RWPE1 (cell line): ENCODE results near the gene LIPH.

ENCODE experiments used
- CTCF ChIA-PET: fragments of 350-600 bp; sonication (Branson Sonifier 250); formaldehyde crosslinking; extraction: SDS; loops from one replicate; lab custom pipeline; 2021; lab: Yijun Ruan, JAX
- POLR2A ChIA-PET: fragments of 400-600 bp; formaldehyde crosslinking; extraction: SDS; loops from one replicate; lab custom pipeline; 2020; ENCODE audit warnings: antibody characterized with exemption; ENCODE audit not compliant: low non-redundant PET; lab: Yijun Ruan, JAX
- DNase-seq: peaks from one replicate; pipeline ENCODE4 v3.0.0; 2012; ENCODE audit warnings: low spot score
- H3K27ac ChIP-seq: fragments of 450-650 bp; 2 replicates; pipeline ENCODE4 v1.5.1; 2017
- TF ChIP-seq, protein P1 (sequence below): fragments of 450-650 bp; conservative IDR thresholded peaks from 2 replicates; pipeline ENCODE4 v1.5.1; 2017; ENCODE audit warnings: low read depth, mild to moderate bottlenecking

The LIPH gene

GRCh38 chr3:185552358-185552877 lies at the start of gene LIPH:
TSS of gene LIPH (minus strand) at chr3:185552588. CDS start at chr3:185552471, 117 bp downstream.
- CTCF ChIA-PET = interaction anchor here (0.8 kb wide), 1 partner anchor 244 kb away, joined by 6 read pairs; no protein-coding TSS in a partner anchor
- TF ChIP-seq, protein P1, sequence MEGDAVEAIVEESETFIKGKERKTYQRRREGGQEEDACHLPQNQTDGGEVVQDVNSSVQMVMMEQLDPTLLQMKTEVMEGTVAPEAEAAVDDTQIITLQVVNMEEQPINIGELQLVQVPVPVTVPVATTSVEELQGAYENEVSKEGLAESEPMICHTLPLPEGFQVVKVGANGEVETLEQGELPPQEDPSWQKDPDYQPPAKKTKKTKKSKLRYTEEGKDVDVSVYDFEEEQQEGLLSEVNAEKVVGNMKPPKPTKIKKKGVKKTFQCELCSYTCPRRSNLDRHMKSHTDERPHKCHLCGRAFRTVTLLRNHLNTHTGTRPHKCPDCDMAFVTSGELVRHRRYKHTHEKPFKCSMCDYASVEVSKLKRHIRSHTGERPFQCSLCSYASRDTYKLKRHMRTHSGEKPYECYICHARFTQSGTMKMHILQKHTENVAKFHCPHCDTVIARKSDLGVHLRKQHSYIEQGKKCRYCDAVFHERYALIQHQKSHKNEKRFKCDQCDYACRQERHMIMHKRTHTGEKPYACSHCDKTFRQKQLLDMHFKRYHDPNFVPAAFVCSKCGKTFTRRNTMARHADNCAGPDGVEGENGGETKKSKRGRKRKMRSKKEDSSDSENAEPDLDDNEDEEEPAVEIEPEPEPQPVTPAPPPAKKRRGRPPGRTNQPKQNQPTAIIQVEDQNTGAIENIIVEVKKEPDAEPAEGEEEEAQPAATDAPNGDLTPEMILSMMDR = no peak
- no peak within 1 kb of the TSS for H3K27ac ChIP-seq
- POLR2A ChIA-PET = interaction anchor here (0.6 kb wide), 1 partner anchor 201 kb away, joined by 7 read pairs; no protein-coding TSS in a partner anchor
- DNase-seq = no peak

- TF ChIP-seq, protein P1 = no peak
- POLR2A ChIA-PET = no interaction called here
- CTCF ChIA-PET = interaction anchor here (0.7 kb wide), 1 partner anchor 30 kb away, joined by 4 read pairs; no protein-coding TSS in a partner anchor
- H3K27ac ChIP-seq = no peak overlapping the region
- DNase-seq = no peak
Observed at GRCh38 chr3:185595526-185595925, 43.1 kb upstream of the LIPH start.

DNA sequence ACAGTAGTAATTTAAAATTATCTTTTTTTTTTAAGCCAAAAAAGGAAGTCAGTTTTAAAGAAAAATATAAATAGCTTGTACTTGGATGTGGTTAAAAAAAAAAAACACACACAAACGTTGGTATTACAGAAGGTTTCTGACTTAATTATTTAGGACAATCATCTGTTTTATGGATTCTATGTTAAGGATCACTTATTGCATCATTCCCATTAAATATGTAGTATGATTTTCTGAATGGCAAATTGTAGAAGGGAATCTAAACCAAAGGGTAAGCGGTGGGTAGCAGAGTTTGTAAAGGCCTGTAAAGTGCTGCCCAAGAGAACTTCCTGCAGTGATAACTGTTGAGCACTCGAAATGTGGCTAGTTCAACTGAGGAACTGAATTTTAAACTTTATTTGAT lies 41.7 kb upstream of the LIPH start:
- ChIA-PET POLR2A (no interaction called here), CTCF (interaction anchor here (0.6 kb wide), 2 partner anchors 181 to 1143 kb away, joined by 3 to 6 read pairs; no protein-coding TSS in a partner anchor)
- TF ChIP-seq, protein P1 = no peak
- DNase-seq = no peak
- no peak overlapping the region for H3K27ac ChIP-seq

- peak overlapping the region; percentile 82 for H3K27ac ChIP-seq
- CTCF ChIA-PET = interaction anchor here (0.5 to 1.2 kb wide), 8 partner anchors 12 to 441 kb away, joined by 3 to 9 read pairs (median 4); no protein-coding TSS in a partner anchor
- POLR2A ChIA-PET = interaction anchor here (0.6 to 1.7 kb wide), 2 partner anchors 26 to 89 kb away, joined by 3 read pairs; no protein-coding TSS in a partner anchor
- TF ChIP-seq, protein P1 = no peak
- no peak for DNase-seq
Observed at GRCh38 chr3:185586686-185587039, 34.3 kb upstream of the LIPH start.

- H3K27ac ChIP-seq = peak within 1 kb of the TSS; percentile 82
- ChIA-PET CTCF (interaction anchor here (0.5 to 1.2 kb wide), 6 partner anchors 11 to 440 kb away, joined by 3 to 9 read pairs (median 4); no protein-coding TSS in a partner anchor), POLR2A (interaction anchor here (0.6 to 1.7 kb wide), 4 partner anchors 19 to 1031 kb away, joined by 3 to 5 read pairs (median 3); partner anchors contain the start of gene TMEM41A)
- TF ChIP-seq, protein P1 = no peak
- DNase-seq = peak; percentile 98
Observed at GRCh38 chr3:185585859-185586685, 33.7 kb upstream of the LIPH start, which contains the start of gene SENP2. TSS of gene SENP2 (plus strand) at chr3:185586295. CDS start at chr3:185586414, 119 bp downstream.

DNA sequence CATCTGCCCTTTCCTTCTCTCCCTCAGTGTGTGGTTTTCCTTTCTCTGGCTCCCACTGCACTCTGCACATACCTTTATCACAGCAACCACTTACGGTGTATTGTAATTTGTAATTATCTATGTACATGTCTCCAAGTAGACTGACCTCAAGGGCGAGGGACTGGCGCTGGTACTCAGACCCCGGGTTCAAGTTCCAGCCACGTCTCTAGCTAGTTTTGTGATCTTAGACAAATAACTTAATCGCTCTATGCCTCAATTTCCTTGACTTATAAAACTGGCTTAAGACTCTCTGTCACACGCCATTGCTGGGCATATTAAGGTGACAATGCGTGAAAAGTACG lies 33.1 kb upstream of the LIPH start:
- H3K27ac ChIP-seq = peak overlapping the region; percentile 82
- DNase-seq = no peak
- ChIA-PET CTCF (interaction anchor here (1.0 to 1.2 kb wide), 2 partner anchors 11 to 124 kb away, joined by 3 to 6 read pairs; no protein-coding TSS in a partner anchor), POLR2A (interaction anchor here (0.6 kb wide), 3 partner anchors 19 to 1031 kb away, joined by 3 to 5 read pairs (median 3); partner anchors contain the start of gene TMEM41A)
- TF ChIP-seq, protein P1 = no peak
